ENCODE data around the gene FOXA2. TPM values are rescaled to one million over a fixed set of nuclear protein-coding genes. Genes with fewer than 3 reads are reported as not detected.

FOXA2 gene
- total and polyA plus RNA-seq, 9 of the 15 experiments (the other 6 are each of a cell fraction or from before 2014, with no cell fraction given): 0.10 to 1.0 (median 0.25) TPM

- TF ChIP-seq NR2C2 (CRISPR knock-in tag; IDR thresholded peaks at IDR 0.05) (no peak), NR2C2 (tag; IDR thresholded peaks at IDR 0.05) (no peak), ZNF41 (CRISPR knock-in tag; conservative IDR thresholded peaks at IDR 0.05) (no peak), RREB1 (CRISPR knock-in tag; IDR thresholded peaks at IDR 0.05) (no peak), NR3C1 (CRISPR knock-in tag; IDR thresholded peaks at IDR 0.05) (no peak), E2F6 (IDR thresholded peaks at IDR 0.05; ENCODE audit: borderline replicate concordance in 1 of 2, extremely low read depth in 1 of 2, insufficient read depth in 1 of 2, insufficient read length in 1 of 2, low read depth in 1 of 2, low read length in 1 of 2, poor library complexity in 1 of 2, severe bottlenecking in 1 of 2) (no peak), IRF1 (CRISPR knock-in tag; IDR thresholded peaks at IDR 0.05; ENCODE audit: borderline replicate concordance) (no peak), AFF4 (CRISPR knock-in tag; IDR thresholded peaks at IDR 0.05) (no peak), MAFG (tag; conservative IDR thresholded peaks at IDR 0.05) (no peak)
- TF ChIP-seq, protein P1, sequence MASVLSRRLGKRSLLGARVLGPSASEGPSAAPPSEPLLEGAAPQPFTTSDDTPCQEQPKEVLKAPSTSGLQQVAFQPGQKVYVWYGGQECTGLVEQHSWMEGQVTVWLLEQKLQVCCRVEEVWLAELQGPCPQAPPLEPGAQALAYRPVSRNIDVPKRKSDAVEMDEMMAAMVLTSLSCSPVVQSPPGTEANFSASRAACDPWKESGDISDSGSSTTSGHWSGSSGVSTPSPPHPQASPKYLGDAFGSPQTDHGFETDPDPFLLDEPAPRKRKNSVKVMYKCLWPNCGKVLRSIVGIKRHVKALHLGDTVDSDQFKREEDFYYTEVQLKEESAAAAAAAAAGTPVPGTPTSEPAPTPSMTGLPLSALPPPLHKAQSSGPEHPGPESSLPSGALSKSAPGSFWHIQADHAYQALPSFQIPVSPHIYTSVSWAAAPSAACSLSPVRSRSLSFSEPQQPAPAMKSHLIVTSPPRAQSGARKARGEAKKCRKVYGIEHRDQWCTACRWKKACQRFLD (CRISPR knock-in tag; IDR thresholded peaks at IDR 0.05): no peak
- TF ChIP-seq, protein P2, sequence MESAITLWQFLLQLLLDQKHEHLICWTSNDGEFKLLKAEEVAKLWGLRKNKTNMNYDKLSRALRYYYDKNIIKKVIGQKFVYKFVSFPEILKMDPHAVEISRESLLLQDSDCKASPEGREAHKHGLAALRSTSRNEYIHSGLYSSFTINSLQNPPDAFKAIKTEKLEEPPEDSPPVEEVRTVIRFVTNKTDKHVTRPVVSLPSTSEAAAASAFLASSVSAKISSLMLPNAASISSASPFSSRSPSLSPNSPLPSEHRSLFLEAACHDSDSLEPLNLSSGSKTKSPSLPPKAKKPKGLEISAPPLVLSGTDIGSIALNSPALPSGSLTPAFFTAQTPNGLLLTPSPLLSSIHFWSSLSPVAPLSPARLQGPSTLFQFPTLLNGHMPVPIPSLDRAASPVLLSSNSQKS (CRISPR knock-in tag; IDR thresholded peaks at IDR 0.05): no peak
Measured at GRCh38 chr20:22575737-22576136, 8.6 kb downstream of the FOXA2 start (continued).

Data from K562 (cell line).